K562 (cell line): ENCODE results near the gene ADAM15. TPM values are rescaled to one million over a fixed set of nuclear protein-coding genes. Genes with fewer than 3 reads are reported as not detected.
A peak's percentile ranks its signal among the peaks of the same experiment; 100 is the strongest.

Experiments used
- BCOR ChIP-seq: fragments of 450-650 bp; IDR thresholded peaks from 2 replicates; pipeline ENCODE4 v1.6.1; 2016
- CBFA2T3 ChIP-seq: fragments of 450-650 bp; IDR thresholded peaks from 2 replicates; pipeline ENCODE4 v1.6.1; 2017
- CBX8 ChIP-seq: fragments of 200-600 bp; sonication (generic); IDR thresholded peaks from 2 replicates; pipeline ENCODE4 v1.6.1; 2012; ENCODE audit warnings: borderline replicate concordance, mixed run types, low read depth, mild to moderate bottlenecking, moderate library complexity, mixed read lengths, low read length, control low read depth, inconsistent platforms; ENCODE audit not compliant: poor library complexity, severe bottlenecking; ENCODE audit errors: extremely low read depth
- CHD2 ChIP-seq: IDR thresholded peaks from 2 replicates; pipeline ENCODE4 v1.6.1; 2011; ENCODE audit warnings: low read depth, low read length
- FOSL1 ChIP-seq: fragments of 200-800 bp; sonication (Bioruptor generic); conservative IDR thresholded peaks from 2 replicates; pipeline ENCODE4 v1.6.1; 2016; ENCODE audit warnings: missing genetic modification characterization, missing compliant biosample characterization
- FOXA3 ChIP-seq, 2 experiments: fragments of 450-650 bp in 1 of 2; sonication (generic) in 1 of 2; formaldehyde crosslinking; IDR thresholded peaks in 1 of 2; conservative IDR thresholded peaks in 1 of 2; 2 replicates each; pipeline versions ENCODE4 v1.4.0 to v1.8.0; 2020 to 2022; ENCODE audit warnings: mild to moderate bottlenecking in 2 of 2, missing genetic modification reagents in 1 of 2
- L3MBTL2 ChIP-seq: fragments of 450-650 bp; IDR thresholded peaks from 2 replicates; pipeline ENCODE4 v1.6.1; 2016; ENCODE audit warnings: mild to moderate bottlenecking, moderate library complexity
- PHB2 ChIP-seq: fragments of 450-650 bp; IDR thresholded peaks from 2 replicates; pipeline ENCODE4 v1.6.1; 2017; ENCODE audit warnings: low read depth
- POLR3A ChIP-seq: IDR thresholded peaks from 2 replicates; pipeline ENCODE4 v1.6.1; 2011; ENCODE audit warnings: borderline replicate concordance, mild to moderate bottlenecking, moderate library complexity; ENCODE audit not compliant: insufficient read length, insufficient read depth; ENCODE audit errors: extremely low read depth
- SMARCB1 ChIP-seq: IDR thresholded peaks from 2 replicates; pipeline ENCODE4 v1.6.1; 2011; ENCODE audit warnings: improper control_type of control experiment, low read depth; ENCODE audit not compliant: insufficient read length
- USF2 ChIP-seq: sonication (generic); formaldehyde crosslinking; IDR thresholded peaks from 2 replicates; pipeline ENCODE4 v1.5.0; 2020; ENCODE audit warnings: missing genetic modification reagents
- ZBTB40 ChIP-seq, 2 experiments: fragments of 450-650 bp in 1 of 2; sonication (generic) in 1 of 2; formaldehyde crosslinking in 1 of 2; IDR thresholded peaks; 2 replicates each; pipeline versions ENCODE4 v1.7.1 to v1.9.0; 2016 to 2022; ENCODE audit warnings: inconsistent platforms in 1 of 2, mild to moderate bottlenecking in 1 of 2, missing genetic modification reagents in 1 of 2
- ZNF274 ChIP-seq: IDR thresholded peaks from 2 replicates; pipeline ENCODE4 v1.6.1; 2011; ENCODE audit warnings: low read depth, mild to moderate bottlenecking, low read length, moderate library complexity, borderline replicate concordance
- ZNF583 ChIP-seq: fragments of 250-450 bp; sonication (Bioruptor Pico); IDR thresholded peaks from 2 replicates; pipeline ENCODE4 v1.4.0; 2020
- ZNF75A ChIP-seq: fragments of 450-650 bp; formaldehyde crosslinking; IDR thresholded peaks from 2 replicates; pipeline ENCODE4 v1.4.0; 2020; ENCODE audit warnings: mild to moderate bottlenecking
- polyA plus RNA-seq, 8 experiments: library from polyadenylated mRNA; depleted of rRNA in 4 of 8; stranded (reverse) in 5 of 8; unstranded in 3 of 8; fragments of >200 nt; fragmentation: Nextera tagmentation in 2 of 8; fragmentation: Illumina TruSeq in 1 of 8; extraction: Ambion mirVana in 2 of 8; extraction: Trizol in 1 of 8; gene quantifications; 2 replicates each; pipeline versions ENCODE4 v1.2.1 to v1.2.3, GENCODE V29; 2011 to 2014; ENCODE audit warnings: inconsistent platforms in 1 of 8, missing spikeins in 1 of 8
- total RNA-seq, 7 experiments: library from RNA; depleted of rRNA in 6 of 7; stranded (reverse); fragments of >200 nt in 6 of 7; fragmentation: Illumina TruSeq in 2 of 7; extraction: Trizol in 2 of 7; gene quantifications; 2 replicates each; pipeline versions ENCODE4 v1.2.1 to v1.2.3, GENCODE V29; 2011 to 2021; ENCODE audit warnings: low replicate concordance in 1 of 7

Gene ADAM15
- total and polyA plus RNA-seq, 9 of the 15 experiments (the other 6 are each of a cell fraction or from before 2014, with no cell fraction given), result 0.69 to 72.3 (median 32.8) TPM

- TF ChIP-seq FOSL1, result no peak
- peak; percentile 93 for TF ChIP-seq USF2 (CRISPR knock-in tag)
- TF ChIP-seq PHB2, result no peak
- 0 out of 2 replicates have a peak, but pooled peaks have one; percentile 54 for TF ChIP-seq ZNF583 (CRISPR knock-in tag)
- TF ChIP-seq L3MBTL2, result peak; percentile 43; the same call in 1 of the 2 replicates
- no peak for TF ChIP-seq FOXA3 (CRISPR knock-in tag; conservative IDR thresholded peaks at IDR 0.05 in 1 of 2, IDR thresholded peaks at IDR 0.05 in 1 of 2)
- no peak for TF ChIP-seq ZBTB40 (IDR thresholded peaks at IDR 0.05)
- no peak for TF ChIP-seq ZBTB40 (CRISPR knock-in tag; IDR thresholded peaks at IDR 0.05)
- no peak; the same call in 1 of the 2 replicates for TF ChIP-seq BCOR
- TF ChIP-seq CBX8, result no peak
- no peak for TF ChIP-seq ZNF274
- TF ChIP-seq POLR3A, result no peak
- no peak for TF ChIP-seq ZNF75A (CRISPR knock-in tag)
- no peak for TF ChIP-seq CHD2
- TF ChIP-seq SMARCB1, result no peak
- no peak for TF ChIP-seq CBFA2T3
Observed at GRCh38 chr1:155080312-155081228, 29.5 kb downstream of the ADAM15 start (continued).
